ENCODE measurements around the gene CDNF.
"Not testable (repeated sequence)": the region's sequence is repeated elsewhere in the genome, so short reads cannot be mapped to it uniquely, and the experiment has no call there.

CDNF gene

GRCh38 chr10:14838582-14839304 lies 906 bp upstream of the CDNF start:
- no peak for DNase-seq

GRCh38 chr10:14837003-14837756 lies 657 bp downstream of the CDNF start:
- no peak for DNase-seq

GRCh38 chr10:14836208-14836607 lies 1.6 kb downstream of the CDNF start:
- DNase-seq, result no peak

GRCh38 chr10:14833106-14833505 lies 4.7 kb downstream of the CDNF start:
- DNase-seq, result no peak

GRCh38 chr10:14826076-14826829 lies 11.6 kb downstream of the CDNF start:
- no peak for DNase-seq

GRCh38 chr10:14823966-14824365 lies 13.9 kb downstream of the CDNF start:
- no peak for DNase-seq

- no peak for DNase-seq
Measured at GRCh38 chr10:14822879-14823755, 14.7 kb downstream of the CDNF start.

GRCh38 chr10:14821635-14822375 lies 16.0 kb downstream of the CDNF start:
- DNase-seq, result no peak

- DNase-seq, result no peak
Measured at GRCh38 chr10:14820775-14821154, 17.1 kb downstream of the CDNF start.

GRCh38 chr10:14820010-14820774 lies 17.6 kb downstream of the CDNF start:
- DNase-seq, result no peak

- not testable (repeated sequence) for DNase-seq
Measured at GRCh38 chr10:14816717-14817116, 21.1 kb downstream of the CDNF start.

- no peak for DNase-seq
Measured at GRCh38 chr10:14815681-14816080, 22.2 kb downstream of the CDNF start.

GRCh38 chr10:14812271-14812670 lies 25.6 kb downstream of the CDNF start:
- no peak for DNase-seq

- no peak for DNase-seq
Measured at GRCh38 chr10:14810969-14811953, 26.6 kb downstream of the CDNF start.

GRCh38 chr10:14806318-14806717 lies 31.5 kb downstream of the CDNF start:
- DNase-seq, result no peak

- DNase-seq, result no peak
Measured at GRCh38 chr10:14803827-14804226, 34.0 kb downstream of the CDNF start.

- DNase-seq, result no peak
Measured at GRCh38 chr10:14801723-14802122, 36.1 kb downstream of the CDNF start.

- DNase-seq, result no peak
Measured at GRCh38 chr10:14800397-14800796, 37.4 kb downstream of the CDNF start.

- DNase-seq, result no peak
Measured at GRCh38 chr10:14798636-14799035, 39.2 kb downstream of the CDNF start.

GRCh38 chr10:14787938-14788337 lies 49.9 kb downstream of the CDNF start:
- DNase-seq, result no peak
